ENCODE measurements around the gene CCDC172. TPM values are rescaled to one million over a fixed set of nuclear protein-coding genes. Genes with fewer than 3 reads are reported as not detected.
A peak's percentile ranks its signal among the peaks of the same experiment; 100 is the strongest.

Gene CCDC172
- total RNA-seq, 1 experiment from 2014 or later, result not detected

- Histone ChIP-seq H3K4me1 (no peaks in the 10 kb centered on the region), H3K36me3 (ENCODE audit: control insufficient read depth, insufficient read depth, low read length) (no peaks in the 10 kb centered on the region), H3K4me3 (ENCODE audit: low read depth, low read length) (no peak overlapping the region), H3K9me3 (no peaks in the 10 kb centered on the region), H3K27me3 (replicated peaks; ENCODE audit: control insufficient read depth, insufficient read depth, low read length) (no peaks in the 10 kb centered on the region)
- ChIA-PET CTCF (no interaction called here), POLR2A (no interaction called here)
- H3K4me3 Mint-ChIP-seq (ENCODE audit: unreplicated experiment), result no peak overlapping the region
- no peak for DNase-seq
- TF ChIP-seq CTCF (IDR thresholded peaks at IDR 0.05; ENCODE audit: insufficient read depth in 1 of 2, low read depth in 1 of 2, low read length in 1 of 2, severe bottlenecking in 1 of 2, unreplicated experiment in 1 of 2), result no peak
- H3K9me3 Mint-ChIP-seq (ENCODE audit: unreplicated experiment), result no peaks in the 10 kb centered on the region
- no TSS peak for BruUV-seq (replicated peaks)
- H3K36me3 Mint-ChIP-seq (ENCODE audit: insufficient read depth, unreplicated experiment), result no peaks in the 10 kb centered on the region
- intact Hi-C loops (cut with micrococcal nuclease; ENCODE audit: unreplicated experiment), result no loop called here
- H3K27ac Mint-ChIP-seq (ENCODE audit: unreplicated experiment), result no peak overlapping the region
- H3K4me1 Mint-ChIP-seq (ENCODE audit: low read depth, unreplicated experiment), result no peaks in the 10 kb centered on the region
- H3K27me3 Mint-ChIP-seq (ENCODE audit: insufficient read depth, unreplicated experiment), result peaks cover 6% of the 10 kb centered on the region
Measured at GRCh38 chr10:116281775-116282174, 42.5 kb upstream of the CCDC172 start.

- TF ChIP-seq CTCF (IDR thresholded peaks at IDR 0.05; ENCODE audit: insufficient read depth in 1 of 2, low read depth in 1 of 2, low read length in 1 of 2, severe bottlenecking in 1 of 2, unreplicated experiment in 1 of 2), result no peak
- POLR2A ChIA-PET, result no interaction called here
- Mint-ChIP-seq H3K27ac (ENCODE audit: unreplicated experiment) (no peak overlapping the region), H3K4me3 (ENCODE audit: unreplicated experiment) (no peak overlapping the region), H3K36me3 (ENCODE audit: insufficient read depth, unreplicated experiment) (no peaks in the 10 kb centered on the region), H3K9me3 (ENCODE audit: unreplicated experiment) (no peaks in the 10 kb centered on the region), H3K4me1 (ENCODE audit: low read depth, unreplicated experiment) (no peaks in the 10 kb centered on the region), H3K27me3 (ENCODE audit: insufficient read depth, unreplicated experiment) (peaks cover 3% of the 10 kb centered on the region)
- H3K4me3 ChIP-seq (ENCODE audit: low read depth, low read length), result no peak overlapping the region
- BruUV-seq (replicated peaks), result no TSS peak
- intact Hi-C loops (cut with micrococcal nuclease; ENCODE audit: unreplicated experiment), result loop anchor here (5.0 kb wide), 1 partner anchor 101 kb away; no protein-coding TSS in a partner anchor
- DNase-seq, result no peak
- CTCF ChIA-PET, result no interaction called here
- H3K9me3 ChIP-seq, result no peaks in the 10 kb centered on the region
- H3K36me3 ChIP-seq (ENCODE audit: control insufficient read depth, insufficient read depth, low read length), result no peaks in the 10 kb centered on the region
- no peaks in the 10 kb centered on the region for H3K27me3 ChIP-seq (replicated peaks; ENCODE audit: control insufficient read depth, insufficient read depth, low read length)
- H3K4me1 ChIP-seq, result no peaks in the 10 kb centered on the region
Measured at GRCh38 chr10:116286626-116287200, 37.5 kb upstream of the CCDC172 start.

- no peaks in the 10 kb centered on the region for H3K27me3 ChIP-seq (replicated peaks; ENCODE audit: control insufficient read depth, insufficient read depth, low read length)
- intact Hi-C loops (cut with micrococcal nuclease; ENCODE audit: unreplicated experiment), result loop anchor here (1.0 to 5.0 kb wide), 4 partner anchors 99 to 582 kb away; no protein-coding TSS in a partner anchor
- Mint-ChIP-seq H3K4me1 (ENCODE audit: low read depth, unreplicated experiment) (no peaks in the 10 kb centered on the region), H3K9me3 (ENCODE audit: unreplicated experiment) (no peaks in the 10 kb centered on the region), H3K36me3 (ENCODE audit: insufficient read depth, unreplicated experiment) (no peaks in the 10 kb centered on the region), H3K27ac (ENCODE audit: unreplicated experiment) (no peak overlapping the region), H3K4me3 (ENCODE audit: unreplicated experiment) (no peak overlapping the region), H3K27me3 (ENCODE audit: insufficient read depth, unreplicated experiment) (peaks cover 3% of the 10 kb centered on the region)
- POLR2A ChIA-PET, result no interaction called here
- TF ChIP-seq CTCF (IDR thresholded peaks at IDR 0.05; ENCODE audit: insufficient read depth in 1 of 2, low read depth in 1 of 2, low read length in 1 of 2, severe bottlenecking in 1 of 2, unreplicated experiment in 1 of 2), result peak; percentile 65 to 81
- CTCF ChIA-PET, result interaction anchor here (1.4 kb wide), 1 partner anchor 581 kb away, joined by 6 read pairs; no protein-coding TSS in a partner anchor
- no peaks in the 10 kb centered on the region for H3K4me1 ChIP-seq
- no peaks in the 10 kb centered on the region for H3K9me3 ChIP-seq
- no peaks in the 10 kb centered on the region for H3K36me3 ChIP-seq (ENCODE audit: control insufficient read depth, insufficient read depth, low read length)
- DNase-seq, result peak; percentile 40 to 62
- no peak overlapping the region for H3K4me3 ChIP-seq (ENCODE audit: low read depth, low read length)
- no TSS peak for BruUV-seq (replicated peaks)
Measured at GRCh38 chr10:116287906-116288501, 36.2 kb upstream of the CCDC172 start.
